Endothelial cell of umbilical vein (primary cell): ENCODE results near the gene ATXN1.

Experiments
- EZH2 ChIP-seq: IDR thresholded peaks from 2 replicates; pipeline ENCODE4 v1.6.1; 2012; ENCODE audit warnings: borderline replicate concordance, low read depth, mild to moderate bottlenecking, moderate library complexity, low read length, inconsistent platforms; ENCODE audit not compliant: severe bottlenecking
- TF ChIP-seq, protein P1 (sequence below), 2 donors: IDR thresholded peaks; 1 replicate in 1 of 2; 2 replicates in 1 of 2; pipeline ENCODE4 v1.5.1; 2011; ENCODE audit warnings: low read length in 2 of 2, mild to moderate bottlenecking in 2 of 2, moderate library complexity in 2 of 2, control low read depth in 1 of 2, inconsistent platforms in 1 of 2, low read depth in 1 of 2; ENCODE audit not compliant: insufficient read depth in 1 of 2; ENCODE audit errors: extremely low read depth in 1 of 2

DNA sequence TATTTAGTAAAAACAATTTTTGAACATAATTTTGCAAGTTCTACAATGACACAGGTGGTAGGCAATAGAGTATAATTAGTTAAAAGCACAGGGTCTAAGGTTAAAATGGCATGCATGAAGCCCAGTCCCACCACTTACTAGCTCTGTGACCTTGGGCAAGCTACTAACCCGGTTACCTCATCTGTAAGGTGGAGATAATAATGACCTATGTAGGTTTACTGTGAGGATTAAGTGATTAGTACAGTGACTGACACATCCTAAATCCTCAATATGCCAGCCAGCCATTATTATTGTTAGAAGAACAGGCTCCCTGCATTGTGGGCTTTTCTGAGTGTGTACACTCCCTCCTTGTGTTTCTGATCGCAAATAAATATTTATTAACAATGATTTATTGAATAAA lies 26.2 kb downstream of the ATXN1 start:
- TF ChIP-seq EZH2: no peak
- TF ChIP-seq, protein P1, sequence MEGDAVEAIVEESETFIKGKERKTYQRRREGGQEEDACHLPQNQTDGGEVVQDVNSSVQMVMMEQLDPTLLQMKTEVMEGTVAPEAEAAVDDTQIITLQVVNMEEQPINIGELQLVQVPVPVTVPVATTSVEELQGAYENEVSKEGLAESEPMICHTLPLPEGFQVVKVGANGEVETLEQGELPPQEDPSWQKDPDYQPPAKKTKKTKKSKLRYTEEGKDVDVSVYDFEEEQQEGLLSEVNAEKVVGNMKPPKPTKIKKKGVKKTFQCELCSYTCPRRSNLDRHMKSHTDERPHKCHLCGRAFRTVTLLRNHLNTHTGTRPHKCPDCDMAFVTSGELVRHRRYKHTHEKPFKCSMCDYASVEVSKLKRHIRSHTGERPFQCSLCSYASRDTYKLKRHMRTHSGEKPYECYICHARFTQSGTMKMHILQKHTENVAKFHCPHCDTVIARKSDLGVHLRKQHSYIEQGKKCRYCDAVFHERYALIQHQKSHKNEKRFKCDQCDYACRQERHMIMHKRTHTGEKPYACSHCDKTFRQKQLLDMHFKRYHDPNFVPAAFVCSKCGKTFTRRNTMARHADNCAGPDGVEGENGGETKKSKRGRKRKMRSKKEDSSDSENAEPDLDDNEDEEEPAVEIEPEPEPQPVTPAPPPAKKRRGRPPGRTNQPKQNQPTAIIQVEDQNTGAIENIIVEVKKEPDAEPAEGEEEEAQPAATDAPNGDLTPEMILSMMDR (IDR thresholded peaks at IDR 0.05; ENCODE audit: extremely low read depth in 1 of 2, insufficient read depth in 1 of 2, low read depth in 1 of 2, low read length in 2 of 2): no peak
